GM21576 (cell line): ENCODE data around the gene GRK1.
"Not testable (repeated sequence)": the region's sequence is repeated elsewhere in the genome, so short reads cannot be mapped to it uniquely, and the experiment has no call there.

ENCODE experiments used
- ATAC-seq: cut with Tn5 transposase; IDR thresholded peaks from one replicate; pipeline ENCODE4 v1.9.1; 2021; ENCODE audit warnings: mild to moderate bottlenecking, moderate library complexity; ENCODE audit not compliant: unreplicated experiment

The GRK1 gene

GRCh38 chr13:113752211-113752986 is 85.4 kb downstream of the GRK1 start:
- ATAC-seq: not testable (repeated sequence)

GRCh38 chr13:113753171-113753570 is 86.2 kb downstream of the GRK1 start:
- no peak for ATAC-seq

- no peak for ATAC-seq
These were observed 87.2 kb downstream of the GRK1 start for GRCh38 chr13:113754242-113754641.

GRCh38 chr13:113754691-113755090 is 87.7 kb downstream of the GRK1 start:
- no peak for ATAC-seq

GRCh38 chr13:113756441-113757097 is 89.5 kb downstream of the GRK1 start:
- no peak for ATAC-seq

- ATAC-seq: peak; percentile 80
These were observed 91.9 kb downstream of the GRK1 start, which contains the start of gene TMEM255B for GRCh38 chr13:113758651-113759524. Gene TMEM255B, plus strand, starts transcription at chr13:113759226. Its CDS starts 44 bp downstream, at chr13:113759270.

GRCh38 chr13:113759525-113760137 is 92.6 kb downstream of the GRK1 start:
- no peak for ATAC-seq

GRCh38 chr13:113761136-113761535 is 94.1 kb downstream of the GRK1 start:
- no peak for ATAC-seq

- ATAC-seq: no peak
These were observed 95.1 kb downstream of the GRK1 start for GRCh38 chr13:113762075-113762474.

- ATAC-seq: no peak
These were observed 95.5 kb downstream of the GRK1 start for GRCh38 chr13:113762538-113762937.

- no peak for ATAC-seq
These were observed 96.2 kb downstream of the GRK1 start for GRCh38 chr13:113763254-113763653.

GRCh38 chr13:113763961-113764792 is 97.2 kb downstream of the GRK1 start:
- no peak for ATAC-seq

- no peak for ATAC-seq
These were observed 98.0 kb downstream of the GRK1 start for GRCh38 chr13:113764793-113765563.

- ATAC-seq: no peak
These were observed 98.5 kb downstream of the GRK1 start for GRCh38 chr13:113765564-113765910.

- ATAC-seq: no peak
These were observed 99.2 kb downstream of the GRK1 start for GRCh38 chr13:113766035-113766800.

- ATAC-seq: no peak
These were observed 100.3 kb downstream of the GRK1 start for GRCh38 chr13:113767366-113767765.

- ATAC-seq: no peak
These were observed 101.2 kb downstream of the GRK1 start for GRCh38 chr13:113768018-113768905.

- no peak for ATAC-seq
These were observed 102.1 kb downstream of the GRK1 start for GRCh38 chr13:113769106-113769505.
